WERI-Rb-1 (cell line): ENCODE measurements around the gene ANP32A.
"Not testable (repeated sequence)": the region's sequence is repeated elsewhere in the genome, so short reads cannot be mapped to it uniquely, and the experiment has no call there.

ENCODE experiments used
- DNase-seq: peaks from one replicate; pipeline ENCODE4 v3.0.0-alpha.2; 2020
- H3K27ac ChIP-seq: fragments of 250-450 bp; sonication (Bioruptor Pico); 2 replicates; pipeline ENCODE4 v1.5.1; 2020; ENCODE audit warnings: mild to moderate bottlenecking, moderate library complexity
- H3K27me3 ChIP-seq: fragments of 250-450 bp; sonication (Bioruptor Pico); 2 replicates; pipeline ENCODE4 v1.5.1; 2021; ENCODE audit warnings: mild to moderate bottlenecking, low read depth, moderate library complexity; ENCODE audit not compliant: insufficient read depth, severe bottlenecking
- H3K36me3 ChIP-seq: fragments of 250-450 bp; sonication (Bioruptor Pico); 2 replicates; pipeline ENCODE4 v1.5.1; 2020; ENCODE audit warnings: mild to moderate bottlenecking, moderate library complexity
- H3K4me3 ChIP-seq: 2 replicates; pipeline ENCODE4 v1.5.1; 2011; ENCODE audit warnings: low read depth, mild to moderate bottlenecking, control low read depth, low read length
- H3K9me3 ChIP-seq: fragments of 250-450 bp; sonication (Bioruptor Pico); 2 replicates; pipeline ENCODE4 v1.5.1; 2021; ENCODE audit warnings: mild to moderate bottlenecking, moderate library complexity; ENCODE audit not compliant: severe bottlenecking
- TF ChIP-seq, protein P1 (sequence below): IDR thresholded peaks from 2 replicates; pipeline ENCODE4 v1.5.1; 2011; ENCODE audit warnings: low read depth, mild to moderate bottlenecking, control low read depth, inconsistent platforms, low read length

The ANP32A gene

DNA sequence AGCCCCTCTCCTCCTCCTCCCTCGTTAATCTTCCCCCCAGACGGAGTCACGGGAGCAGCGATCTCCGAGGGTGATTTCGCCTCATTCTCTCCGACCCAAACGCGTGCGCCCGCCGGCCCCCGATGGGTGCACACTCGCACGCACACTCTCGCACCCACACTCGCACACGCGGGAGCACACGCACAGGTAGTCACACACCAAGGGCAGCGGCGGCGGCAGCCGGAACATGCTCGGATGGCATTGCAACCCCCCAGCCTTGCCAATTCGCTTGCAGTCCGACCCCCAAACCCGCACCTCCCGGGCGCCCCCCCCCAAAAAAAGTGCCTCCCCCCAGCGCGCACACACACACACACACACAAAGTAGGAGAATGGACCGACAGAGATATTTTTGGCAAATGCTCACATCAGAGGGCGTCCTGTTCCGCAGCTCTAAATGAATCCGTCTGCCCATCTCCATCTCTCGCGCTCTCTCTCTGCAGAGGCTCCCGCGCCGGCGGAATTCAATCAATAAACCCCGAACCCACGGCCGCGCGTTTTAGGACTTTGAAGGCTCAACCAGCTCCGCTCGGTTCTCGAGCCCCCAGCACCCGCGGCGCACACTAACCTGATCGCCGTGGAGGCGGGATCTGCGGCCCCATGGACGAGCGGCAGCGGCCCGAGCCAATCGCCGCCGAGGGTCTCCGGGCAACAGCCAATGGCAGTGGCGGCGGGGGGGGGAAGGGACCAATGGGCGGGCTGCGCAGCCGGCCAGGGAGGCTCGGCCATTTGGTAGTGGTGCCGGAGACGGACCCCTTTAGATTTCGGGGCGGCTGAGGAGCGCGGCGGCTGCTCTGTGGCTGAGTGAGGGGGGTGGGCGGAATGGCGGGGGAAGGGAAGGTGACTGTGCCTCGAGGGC is at the start of gene ANP32A:
ANP32A (minus strand) TSS at position 601 of the 895 bp plus-strand sequence; CDS start at position 457, 144 bp downstream.
- TF ChIP-seq, protein P1, sequence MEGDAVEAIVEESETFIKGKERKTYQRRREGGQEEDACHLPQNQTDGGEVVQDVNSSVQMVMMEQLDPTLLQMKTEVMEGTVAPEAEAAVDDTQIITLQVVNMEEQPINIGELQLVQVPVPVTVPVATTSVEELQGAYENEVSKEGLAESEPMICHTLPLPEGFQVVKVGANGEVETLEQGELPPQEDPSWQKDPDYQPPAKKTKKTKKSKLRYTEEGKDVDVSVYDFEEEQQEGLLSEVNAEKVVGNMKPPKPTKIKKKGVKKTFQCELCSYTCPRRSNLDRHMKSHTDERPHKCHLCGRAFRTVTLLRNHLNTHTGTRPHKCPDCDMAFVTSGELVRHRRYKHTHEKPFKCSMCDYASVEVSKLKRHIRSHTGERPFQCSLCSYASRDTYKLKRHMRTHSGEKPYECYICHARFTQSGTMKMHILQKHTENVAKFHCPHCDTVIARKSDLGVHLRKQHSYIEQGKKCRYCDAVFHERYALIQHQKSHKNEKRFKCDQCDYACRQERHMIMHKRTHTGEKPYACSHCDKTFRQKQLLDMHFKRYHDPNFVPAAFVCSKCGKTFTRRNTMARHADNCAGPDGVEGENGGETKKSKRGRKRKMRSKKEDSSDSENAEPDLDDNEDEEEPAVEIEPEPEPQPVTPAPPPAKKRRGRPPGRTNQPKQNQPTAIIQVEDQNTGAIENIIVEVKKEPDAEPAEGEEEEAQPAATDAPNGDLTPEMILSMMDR: no peak
- H3K27me3 ChIP-seq: no peaks in the 10 kb centered on the region
- DNase-seq: peak; percentile 98
- peak within 1 kb of the TSS; percentile 100 for H3K27ac ChIP-seq
- H3K4me3 ChIP-seq: peak within 1 kb of the TSS; percentile 98
- H3K36me3 ChIP-seq: peaks cover 22% of the 10 kb centered on the region
- no peaks in the 10 kb centered on the region for H3K9me3 ChIP-seq

DNA sequence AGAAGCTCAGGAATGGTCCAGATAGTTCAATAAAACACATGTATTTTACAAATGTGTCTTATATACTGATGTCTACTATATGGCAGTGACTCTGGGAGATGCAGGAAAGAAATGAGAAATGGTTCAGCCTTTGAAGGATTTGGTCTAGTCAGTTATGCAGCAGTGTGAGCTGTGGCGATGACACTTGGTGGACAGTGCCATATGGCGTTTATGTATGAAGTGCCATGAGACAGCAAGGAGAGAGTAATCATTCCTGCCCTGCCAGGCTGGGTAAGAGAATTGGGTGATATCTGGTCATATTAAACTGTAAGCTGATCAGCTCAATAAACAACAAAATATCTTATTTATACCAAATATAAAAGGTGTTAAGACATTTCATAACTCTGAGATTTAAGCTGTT is 47.6 kb upstream of the ANP32A start:
- Histone ChIP-seq H3K9me3 (no peaks in the 10 kb centered on the region), H3K36me3 (no peaks in the 10 kb centered on the region), H3K27ac (no peak overlapping the region), H3K27me3 (no peaks in the 10 kb centered on the region), H3K4me3 (no peak overlapping the region)
- no peak for DNase-seq
- TF ChIP-seq, protein P1: no peak

DNA sequence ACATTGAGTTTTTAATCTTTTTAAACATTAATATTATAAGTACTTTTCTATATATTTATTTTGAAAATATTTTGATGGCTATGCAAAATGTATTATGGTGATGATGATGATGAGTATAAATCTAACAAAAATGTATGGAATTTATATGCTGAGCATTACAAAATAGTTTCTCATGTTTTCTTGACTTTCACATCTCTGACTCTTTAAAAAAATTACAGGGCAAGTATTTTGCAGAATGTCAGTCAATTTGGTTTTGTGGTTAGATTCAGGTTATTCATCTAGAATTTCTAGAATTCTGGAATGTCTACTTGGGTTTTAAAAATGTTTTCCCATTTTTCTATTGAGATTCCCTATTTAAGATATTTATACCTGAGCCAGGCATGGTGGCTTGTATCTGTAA is 41.7 kb upstream of the ANP32A start:
- TF ChIP-seq, protein P1: no peak
- H3K4me3 ChIP-seq: no peak overlapping the region
- H3K36me3 ChIP-seq: no peaks in the 10 kb centered on the region
- H3K27me3 ChIP-seq: no peaks in the 10 kb centered on the region
- DNase-seq: no peak
- peaks cover 8% of the 10 kb centered on the region for H3K9me3 ChIP-seq
- no peak overlapping the region for H3K27ac ChIP-seq

DNA sequence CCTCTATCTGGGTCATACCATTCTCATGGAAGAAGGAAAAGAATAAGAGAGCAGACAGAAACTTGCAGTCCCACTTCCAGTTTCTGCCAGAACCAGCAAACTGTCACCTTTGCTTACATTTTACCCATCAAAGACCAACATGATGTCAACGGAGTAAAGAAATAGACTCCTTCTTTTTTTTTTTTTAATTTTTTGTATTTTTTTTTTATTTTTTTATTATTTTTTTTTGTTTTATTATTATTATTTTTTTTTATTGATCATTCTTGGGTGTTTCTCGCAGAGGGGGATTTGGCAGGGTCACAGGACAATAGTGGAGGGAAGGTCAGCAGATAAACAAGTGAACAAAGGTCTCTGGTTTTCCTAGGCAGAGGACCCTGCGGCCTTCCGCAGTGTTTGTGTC is 38.0 kb upstream of the ANP32A start:
- not testable (repeated sequence) for H3K4me3 ChIP-seq, H3K9me3 ChIP-seq, H3K36me3 ChIP-seq, H3K27ac ChIP-seq, H3K27me3 ChIP-seq, DNase-seq

DNA sequence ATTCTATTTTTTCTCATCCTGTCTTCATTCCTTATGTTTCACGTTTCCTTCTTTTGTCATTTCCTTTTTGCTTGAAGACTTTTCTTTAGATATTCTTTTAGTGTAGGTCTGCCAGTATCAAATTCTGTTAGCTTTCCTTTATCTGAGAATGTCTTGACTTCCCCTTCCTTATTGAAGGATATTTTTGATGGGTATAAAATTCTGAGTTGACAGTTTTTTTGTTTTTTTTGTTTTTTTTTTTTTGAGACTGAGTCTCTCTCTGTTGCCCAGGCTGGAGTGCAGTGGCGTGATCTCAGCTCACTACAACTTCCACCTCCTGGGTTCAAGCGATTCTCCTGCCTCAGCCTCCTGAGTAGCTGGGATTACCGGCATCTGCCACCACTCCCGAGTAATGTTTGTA is 36.7 kb upstream of the ANP32A start:
- not testable (repeated sequence) for H3K9me3 ChIP-seq, H3K27me3 ChIP-seq, H3K36me3 ChIP-seq, DNase-seq, H3K4me3 ChIP-seq, H3K27ac ChIP-seq

DNA sequence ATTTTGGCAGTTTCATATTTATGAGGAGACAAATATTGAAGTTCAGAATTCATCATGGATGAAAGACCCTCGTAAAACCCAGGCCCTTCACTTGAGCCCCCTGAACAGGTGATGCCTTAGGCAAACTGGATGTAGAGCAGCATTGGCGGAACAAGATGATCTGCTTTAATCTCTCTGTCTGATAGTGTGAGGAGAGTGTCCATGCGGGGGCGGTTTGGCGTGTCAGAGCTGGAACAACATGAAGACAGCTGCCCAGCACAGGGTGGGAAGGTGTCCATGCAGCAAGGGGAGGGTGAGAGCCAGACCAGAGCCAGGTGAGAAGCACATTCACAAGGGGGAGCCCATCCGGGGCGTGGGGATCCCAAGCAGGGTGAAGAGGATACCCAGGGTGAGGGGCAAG is 31.8 kb upstream of the ANP32A start:
- DNase-seq: peak; percentile 35
- H3K27ac ChIP-seq: no peak overlapping the region
- TF ChIP-seq, protein P1: no peak
- no peaks in the 10 kb centered on the region for H3K27me3 ChIP-seq
- H3K9me3 ChIP-seq: no peaks in the 10 kb centered on the region
- no peaks in the 10 kb centered on the region for H3K36me3 ChIP-seq
- H3K4me3 ChIP-seq: no peak overlapping the region

DNA sequence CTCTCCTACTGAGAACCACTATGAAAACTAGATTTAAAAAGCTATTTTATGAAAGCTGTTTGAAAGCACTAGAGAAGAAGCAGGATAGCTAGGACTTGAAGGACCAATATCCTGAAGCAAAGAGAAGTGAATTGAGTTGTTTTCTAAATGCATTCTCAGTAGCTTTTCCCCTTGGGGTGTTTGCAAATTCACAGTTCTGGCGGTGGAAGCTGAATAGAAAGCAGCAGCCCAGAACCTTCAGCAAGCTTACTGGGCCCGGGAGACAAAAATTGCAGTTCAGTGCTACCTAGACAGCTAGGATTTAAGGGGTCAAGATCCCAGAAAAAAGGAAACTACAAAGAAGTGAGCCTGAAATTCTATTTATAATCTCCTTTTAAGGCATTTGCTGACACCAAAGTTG is 31.3 kb upstream of the ANP32A start:
- no peak overlapping the region for H3K4me3 ChIP-seq
- no peaks in the 10 kb centered on the region for H3K27me3 ChIP-seq

More for the DNA sequence above, 31.3 kb upstream of the ANP32A start:
- H3K36me3 ChIP-seq: no peaks in the 10 kb centered on the region
- no peaks in the 10 kb centered on the region for H3K9me3 ChIP-seq
- TF ChIP-seq, protein P1: no peak
- no peak overlapping the region for H3K27ac ChIP-seq
- DNase-seq: no peak
